ENCODE results near the gene TMEM217.
"Not testable (repeated sequence)": the region's sequence is repeated elsewhere in the genome, so short reads cannot be mapped to it uniquely, and the experiment has no call there.

- TF ChIP-seq EZH2 (IDR thresholded peaks at IDR 0.05; ENCODE audit: borderline replicate concordance, low read length); CTCF (conservative IDR thresholded peaks at IDR 0.05 in 1 of 2, IDR thresholded peaks at IDR 0.05 in 1 of 2; ENCODE audit: extremely low read depth in 1 of 2, insufficient read depth in 1 of 2, low read depth in 1 of 2, low read length in 2 of 2): not testable (repeated sequence)
Measured at GRCh38 chr6:37194886-37195285, 63.1 kb downstream of the TMEM217 start.

All from mammary epithelial cell (primary cell).